ENCODE measurements around the gene SNED1.

- no peak for TF ChIP-seq POLR2A (IDR thresholded peaks at IDR 0.05; ENCODE audit: low read depth, low read length)
- TF ChIP-seq POLR2AphosphoS5 (IDR thresholded peaks at IDR 0.05; ENCODE audit: low read depth, low read length) = no peak
- no peak for TF ChIP-seq TAF1 (IDR thresholded peaks at IDR 0.05; ENCODE audit: low read depth, low read length)
- TF ChIP-seq PAX5 (IDR thresholded peaks at IDR 0.05; ENCODE audit: insufficient read depth, low read length, severe bottlenecking) = no peak
- TF ChIP-seq POU2F2 (IDR thresholded peaks at IDR 0.05; ENCODE audit: low read depth, low read length) = no peak
- TF ChIP-seq SPI1 (IDR thresholded peaks at IDR 0.05; ENCODE audit: low read depth, low read length) = no peak
Observed at GRCh38 chr2:241130316-241130715, 131.9 kb downstream of the SNED1 start.
